HEK293 (cell line): Measurements from ENCODE around the gene RPRD2.

Source experiments
- CTCF ChIA-PET: fragments of 350-600 bp; formaldehyde crosslinking; extraction: SDS; loops from one replicate; lab custom pipeline; 2021; ENCODE audit warnings: antibody characterized with exemption; lab: Yijun Ruan, JAX
- POLR2A ChIA-PET: fragments of 300-600 bp; formaldehyde crosslinking; extraction: SDS; loops from one replicate; lab custom pipeline; 2020; ENCODE audit warnings: antibody characterized with exemption, inconsistent platforms; lab: Yijun Ruan, JAX
- H3K27ac ChIP-seq: fragments of 200-500 bp; sonication (Bioruptor generic); 2 replicates; pipeline ENCODE4 v1.5.1; 2014; ENCODE audit warnings: low read depth, low read length, control low read depth, inconsistent platforms; ENCODE audit errors: extremely low read depth
- H3K36me3 ChIP-seq, 2 experiments: fragments of 200-500 bp in 1 of 2; sonication (Bioruptor generic) in 1 of 2; 1 replicate in 1 of 2; 2 replicates in 1 of 2; pipeline ENCODE4 v1.5.1; 2014 to 2017; ENCODE audit warnings: inconsistent platforms in 2 of 2, low read length in 2 of 2; ENCODE audit not compliant: control insufficient read depth in 2 of 2, insufficient read depth in 1 of 2
- H3K4me1 ChIP-seq: fragments of 200-500 bp; sonication (Bioruptor generic); 2 replicates; pipeline ENCODE4 v1.5.1; 2014; ENCODE audit warnings: mild to moderate bottlenecking, low read length, inconsistent platforms; ENCODE audit not compliant: control insufficient read depth, insufficient read depth
- H3K4me3 ChIP-seq: 2 replicates; pipeline ENCODE4 v1.5.1; 2011; ENCODE audit warnings: low read depth, mild to moderate bottlenecking, control low read depth, low read length, moderate library complexity
- H3K9me3 ChIP-seq: fragments of 200-500 bp; sonication (Bioruptor generic); 2 replicates; pipeline ENCODE4 v1.5.1; 2014; ENCODE audit warnings: low read depth, low read length, inconsistent platforms; ENCODE audit not compliant: control insufficient read depth, insufficient read depth
- ELK4 ChIP-seq: IDR thresholded peaks from 2 replicates; pipeline ENCODE4 v1.6.1; 2011; ENCODE audit warnings: mild to moderate bottlenecking, low read depth, low read length, borderline replicate concordance
- KLF7 ChIP-seq: fragments of 450-650 bp; formaldehyde crosslinking; IDR thresholded peaks from 2 replicates; pipeline ENCODE4 v1.5.1; 2016; ENCODE audit warnings: missing biosample characterization, missing genetic modification characterization, borderline replicate concordance
- KLF9 ChIP-seq: fragments of 450-650 bp; formaldehyde crosslinking; IDR thresholded peaks from 2 replicates; pipeline ENCODE4 v1.5.1; 2016; ENCODE audit warnings: missing biosample characterization, missing genetic modification characterization, low read depth
- PRDM10 ChIP-seq: fragments of 450-650 bp; formaldehyde crosslinking; IDR thresholded peaks from 2 replicates; pipeline ENCODE4 v1.5.1; 2016; ENCODE audit warnings: missing biosample characterization, missing genetic modification characterization
- SCRT2 ChIP-seq: fragments of 450-650 bp; formaldehyde crosslinking; IDR thresholded peaks from 2 replicates; pipeline ENCODE4 v1.5.1; 2016; ENCODE audit warnings: missing biosample characterization, missing genetic modification characterization
- TCF7L2 ChIP-seq: IDR thresholded peaks from 2 replicates; pipeline ENCODE4 v1.6.1; 2011; ENCODE audit warnings: low read depth, mild to moderate bottlenecking, inconsistent platforms, low read length, moderate library complexity, borderline replicate concordance
- ZFP37 ChIP-seq: fragments of 450-650 bp; formaldehyde crosslinking; IDR thresholded peaks from 2 replicates; pipeline ENCODE4 v1.5.1; 2016; ENCODE audit warnings: missing biosample characterization, missing genetic modification characterization
- ZNF112 ChIP-seq: fragments of 450-650 bp; formaldehyde crosslinking; IDR thresholded peaks from 2 replicates; pipeline ENCODE4 v1.5.0; 2017; ENCODE audit warnings: missing biosample characterization, missing genetic modification characterization
- ZNF140 ChIP-seq: fragments of 450-650 bp; formaldehyde crosslinking; IDR thresholded peaks from 2 replicates; pipeline ENCODE4 v1.5.1; 2016; ENCODE audit warnings: missing biosample characterization, missing genetic modification characterization
- ZNF157 ChIP-seq: fragments of 450-650 bp; formaldehyde crosslinking; IDR thresholded peaks from 2 replicates; pipeline ENCODE4 v1.5.1; 2016; ENCODE audit warnings: missing biosample characterization, missing genetic modification characterization
- ZNF2 ChIP-seq: fragments of 450-650 bp; formaldehyde crosslinking; IDR thresholded peaks from 2 replicates; pipeline ENCODE4 v1.5.1; 2016; ENCODE audit warnings: missing biosample characterization, missing genetic modification characterization
- ZNF311 ChIP-seq: fragments of 450-650 bp; formaldehyde crosslinking; IDR thresholded peaks from 2 replicates; pipeline ENCODE4 v1.5.1; 2017; ENCODE audit warnings: missing biosample characterization, missing genetic modification characterization, borderline replicate concordance
- ZNF362 ChIP-seq: fragments of 450-650 bp; formaldehyde crosslinking; IDR thresholded peaks from 2 replicates; pipeline ENCODE4 v1.5.1; 2016; ENCODE audit warnings: missing biosample characterization, missing genetic modification characterization
- ZNF423 ChIP-seq: fragments of 450-650 bp; formaldehyde crosslinking; IDR thresholded peaks from 2 replicates; pipeline ENCODE4 v1.5.1; 2016; ENCODE audit warnings: missing biosample characterization, missing genetic modification characterization
- ZNF513 ChIP-seq: fragments of 450-650 bp; IDR thresholded peaks from 2 replicates; pipeline ENCODE4 v1.5.1; 2018; ENCODE audit warnings: missing biosample characterization, missing genetic modification characterization
- ZNF544 ChIP-seq: fragments of 450-650 bp; formaldehyde crosslinking; IDR thresholded peaks from 2 replicates; pipeline ENCODE4 v1.5.0; 2017; ENCODE audit warnings: missing biosample characterization, missing genetic modification characterization
- ZNF645 ChIP-seq: fragments of 450-650 bp; formaldehyde crosslinking; IDR thresholded peaks from 2 replicates; pipeline ENCODE4; 2016; ENCODE audit warnings: missing biosample characterization, missing genetic modification characterization
- ZNF843 ChIP-seq: fragments of 450-650 bp; formaldehyde crosslinking; IDR thresholded peaks from 2 replicates; pipeline ENCODE4 v1.5.1; 2016; ENCODE audit warnings: missing biosample characterization, missing genetic modification characterization
- TF ChIP-seq, protein P1 (sequence below): fragments of 450-650 bp; formaldehyde crosslinking; IDR thresholded peaks from 2 replicates; pipeline ENCODE4 v1.5.1; 2017; ENCODE audit warnings: missing biosample characterization, missing genetic modification characterization
- TF ChIP-seq, protein P2 (sequence below): fragments of 450-650 bp; formaldehyde crosslinking; IDR thresholded peaks from 2 replicates; pipeline ENCODE4 v1.5.1; 2016; ENCODE audit warnings: missing biosample characterization, missing genetic modification characterization

RPRD2 gene

DNA sequence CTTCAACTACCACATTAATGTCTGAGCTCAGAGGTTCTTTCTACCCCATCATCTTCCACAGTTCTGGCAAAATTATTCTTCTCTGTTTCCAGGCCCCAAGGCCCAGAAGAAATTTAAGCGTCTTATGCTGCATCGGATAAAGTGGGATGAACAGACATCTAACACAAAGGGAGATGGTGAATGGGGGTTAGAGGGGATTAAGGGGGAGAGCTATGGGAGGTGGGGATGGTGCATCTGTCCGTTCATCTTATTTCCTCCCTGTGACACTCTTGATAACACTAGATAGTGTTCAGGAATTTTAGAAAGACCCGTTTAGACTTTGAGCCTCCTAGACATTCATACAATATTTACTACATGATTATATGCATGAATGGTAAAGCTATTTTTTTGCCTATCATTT, 17.6 kb upstream of the RPRD2 start:
- no peaks in the 10 kb centered on the region for H3K9me3 ChIP-seq
- H3K4me1 ChIP-seq = no peaks in the 10 kb centered on the region
- TF ChIP-seq ELK4 = no peak
- no peak for TF ChIP-seq ZNF112 (tag by site-specific recombination)
- TF ChIP-seq ZNF311 (tag by site-specific recombination) = no peak
- TF ChIP-seq ZNF140 (tag by site-specific recombination) = no peak
- no peak for TF ChIP-seq PRDM10 (tag by site-specific recombination)
- TF ChIP-seq ZNF2 (tag by site-specific recombination) = no peak
- no peak for TF ChIP-seq ZNF157 (tag by site-specific recombination)
- no peak for TF ChIP-seq ZNF544 (tag by site-specific recombination)
- TF ChIP-seq KLF7 = no peak
- TF ChIP-seq ZNF513 (tag by site-specific recombination) = no peak
- TF ChIP-seq ZNF843 (tag by site-specific recombination) = no peak
- TF ChIP-seq, protein P1, sequence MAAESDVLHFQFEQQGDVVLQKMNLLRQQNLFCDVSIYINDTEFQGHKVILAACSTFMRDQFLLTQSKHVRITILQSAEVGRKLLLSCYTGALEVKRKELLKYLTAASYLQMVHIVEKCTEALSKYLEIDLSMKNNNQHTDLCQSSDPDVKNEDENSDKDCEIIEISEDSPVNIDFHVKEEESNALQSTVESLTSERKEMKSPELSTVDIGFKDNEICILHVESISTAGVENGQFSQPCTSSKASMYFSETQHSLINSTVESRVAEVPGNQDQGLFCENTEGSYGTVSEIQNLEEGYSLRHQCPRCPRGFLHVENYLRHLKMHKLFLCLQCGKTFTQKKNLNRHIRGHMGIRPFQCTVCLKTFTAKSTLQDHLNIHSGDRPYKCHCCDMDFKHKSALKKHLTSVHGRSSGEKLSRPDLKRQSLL = no peak
- no peak for TF ChIP-seq KLF9 (tag by site-specific recombination)
- no peak for TF ChIP-seq ZNF423 (tag by site-specific recombination)
- TF ChIP-seq TCF7L2 = no peak
- no peak for TF ChIP-seq ZFP37 (tag by site-specific recombination)
- TF ChIP-seq SCRT2 (tag by site-specific recombination) = no peak
- TF ChIP-seq ZNF645 (tag by site-specific recombination) = no peak
- TF ChIP-seq, protein P2, sequence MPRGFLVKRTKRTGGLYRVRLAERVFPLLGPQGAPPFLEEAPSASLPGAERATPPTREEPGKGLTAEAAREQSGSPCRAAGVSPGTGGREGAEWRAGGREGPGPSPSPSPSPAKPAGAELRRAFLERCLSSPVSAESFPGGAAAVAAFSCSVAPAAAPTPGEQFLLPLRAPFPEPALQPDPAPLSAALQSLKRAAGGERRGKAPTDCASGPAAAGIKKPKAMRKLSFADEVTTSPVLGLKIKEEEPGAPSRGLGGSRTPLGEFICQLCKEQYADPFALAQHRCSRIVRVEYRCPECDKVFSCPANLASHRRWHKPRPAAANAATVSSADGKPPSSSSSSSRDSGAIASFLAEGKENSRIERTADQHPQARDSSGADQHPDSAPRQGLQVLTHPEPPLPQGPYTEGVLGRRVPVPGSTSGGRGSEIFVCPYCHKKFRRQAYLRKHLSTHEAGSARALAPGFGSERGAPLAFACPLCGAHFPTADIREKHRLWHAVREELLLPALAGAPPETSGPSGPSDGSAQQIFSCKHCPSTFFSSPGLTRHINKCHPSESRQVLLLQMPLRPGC (tag by site-specific recombination) = no peak
- TF ChIP-seq ZNF362 (tag by site-specific recombination) = no peak
- H3K4me3 ChIP-seq = no peak overlapping the region
- no peak overlapping the region for H3K27ac ChIP-seq
- H3K36me3 ChIP-seq = peaks cover 65 to 88% of the 10 kb centered on the region in 2 experiments
- ChIA-PET CTCF (interaction anchor here (0.7 kb wide), 1 partner anchor 256 kb away, joined by 3 read pairs; no protein-coding TSS in a partner anchor), POLR2A (interaction anchor here (0.5 to 1.4 kb wide), 4 partner anchors 9 to 25 kb away, joined by 3 to 6 read pairs (median 3); partner anchors contain the start of gene PRPF3)
